ENCODE measurements around the gene SPAG8. TPM values are rescaled to one million over a fixed set of nuclear protein-coding genes. Genes with fewer than 3 reads are reported as not detected.
A peak's percentile ranks its signal among the peaks of the same experiment; 100 is the strongest.

Gene SPAG8
- total and polyA plus RNA-seq, 2 experiments from 2014 or later = 0.45 TPM

- Histone ChIP-seq H2AFZ (no peak overlapping the region), H3K4me1 (ENCODE audit: insufficient read depth) (peaks cover 18% of the 10 kb centered on the region), H3K27me3 (ENCODE audit: insufficient read depth) (no peaks in the 10 kb centered on the region), H3K79me2 (replicated peaks; ENCODE audit: insufficient read depth) (peaks cover 66% of the 10 kb centered on the region), H4K20me1 (replicated peaks; ENCODE audit: insufficient read depth) (0 out of 2 replicates have a peak, but pooled peaks cover 3% of the 10 kb centered on the region), H3F3A (replicated peaks; ENCODE audit: low read depth) (peaks cover 12% of the 10 kb centered on the region; the same call in 1 of the 2 replicates), H3K9me2 (ENCODE audit: insufficient read depth) (no peaks in the 10 kb centered on the region), H3K4me3 (no peak overlapping the region), H3K4me2 (no peak overlapping the region), H3K36me3 (ENCODE audit: insufficient read depth) (no peaks in the 10 kb centered on the region), H3K27ac (ENCODE audit: low read depth) (no peak overlapping the region)
- Mint-ChIP-seq H3K27me3 (ENCODE audit: insufficient read depth, low read depth, poor library complexity) (peaks cover 5% of the 10 kb centered on the region), H3K27ac (no peak overlapping the region), H3K4me1 (peaks cover 44% of the 10 kb centered on the region), H3K36me3 (ENCODE audit: low read depth) (peaks cover 7% of the 10 kb centered on the region; the same call in 2 of the 3 replicates), H3K4me3 (no peak overlapping the region), H3K9me3 (no peaks in the 10 kb centered on the region; the same call in 1 of the 3 replicates)
- DNase-seq (ENCODE audit: low spot score) = no peak
- no peak for TF ChIP-seq ZNF114 (CRISPR knock-in tag; IDR thresholded peaks at IDR 0.05)
- ATAC-seq = no peak
These were observed 51.4 kb downstream of the SPAG8 start for GRCh38 chr9:35760651-35761050.

- peaks cover 44% of the 10 kb centered on the region for H3K4me1 Mint-ChIP-seq
- H3K36me3 ChIP-seq (ENCODE audit: insufficient read depth) = no peaks in the 10 kb centered on the region
- peaks cover 18% of the 10 kb centered on the region; the same call in 1 of the 2 replicates for H3F3A ChIP-seq (replicated peaks; ENCODE audit: low read depth)
- H3K4me3 ChIP-seq = no peak overlapping the region
- no peak overlapping the region for H3K27ac ChIP-seq (ENCODE audit: low read depth)
- H3K27me3 Mint-ChIP-seq (ENCODE audit: insufficient read depth, low read depth, poor library complexity) = peaks cover 6% of the 10 kb centered on the region
- ATAC-seq (no peak), DNase-seq (ENCODE audit: low spot score) (no peak)
- H3K27ac Mint-ChIP-seq = no peak overlapping the region; the same call in 1 of the 2 replicates
- H3K36me3 Mint-ChIP-seq (ENCODE audit: low read depth) = peaks cover 15% of the 10 kb centered on the region
- no peaks in the 10 kb centered on the region for H3K9me2 ChIP-seq (ENCODE audit: insufficient read depth)
- no peak overlapping the region for H2AFZ ChIP-seq
- TF ChIP-seq JUNB (IDR thresholded peaks at IDR 0.05; ENCODE audit: unreplicated experiment) = no peak
- peak in 1 of 2 experiments; percentile 38; a peak in 3 of 4 replicates for TF ChIP-seq CTCF (conservative IDR thresholded peaks at IDR 0.05; ENCODE audit: low read depth in 2 of 2)
- peaks cover 18% of the 10 kb centered on the region for H3K4me1 ChIP-seq (ENCODE audit: insufficient read depth)
- no peaks in the 10 kb centered on the region; the same call in 1 of the 3 replicates for H3K9me3 Mint-ChIP-seq
- H3K27me3 ChIP-seq (ENCODE audit: insufficient read depth) = no peaks in the 10 kb centered on the region
- no peak overlapping the region; the same call in 2 of the 3 replicates for H3K4me3 Mint-ChIP-seq
- H3K4me2 ChIP-seq = no peak overlapping the region
- peaks cover 63% of the 10 kb centered on the region for H3K79me2 ChIP-seq (replicated peaks; ENCODE audit: insufficient read depth)
- peaks cover 3% of the 10 kb centered on the region; the same call in 1 of the 2 replicates for H4K20me1 ChIP-seq (replicated peaks; ENCODE audit: insufficient read depth)
These were observed 52.3 kb downstream of the SPAG8 start for GRCh38 chr9:35759795-35760194.

Small RNAs within 50 kb of the gene (small RNA-seq; reads per million reads assigned to genes)
- gene HINT2 (ENCODE audit: low replicate concordance) = 0.25 reads per million, percentile 4 among the genes with 10 or more reads in this experiment

Other genes with a start within 250 kb of the SPAG8 start
- gene TESK1, start 207.0 kb downstream of the SPAG8 start, total RNA-seq (2014; rRNA removed; shearing (Covaris generic)) = 8.2 and 10.7 TPM in 2 replicates
- gene TESK1, start 207.0 kb downstream of the SPAG8 start, polyA plus RNA-seq (2016; fragmentation: Nextera tagmentation; extraction: Ambion mirVana) = 6.8 and 7.3 TPM in 2 replicates
- 2.7 and 4.8 TPM in 2 replicates for gene CD72, start 193.8 kb downstream of the SPAG8 start, total RNA-seq (2014; rRNA removed; shearing (Covaris generic))
- 4.6 and 4.7 TPM in 2 replicates for gene CD72, start 193.8 kb downstream of the SPAG8 start, polyA plus RNA-seq (2016; fragmentation: Nextera tagmentation; extraction: Ambion mirVana)
- gene SIT1, start 161.3 kb downstream of the SPAG8 start, total RNA-seq (2014; rRNA removed; shearing (Covaris generic)) = 14.7 and 16.4 TPM in 2 replicates
- gene SIT1, start 161.3 kb downstream of the SPAG8 start, polyA plus RNA-seq (2016; fragmentation: Nextera tagmentation; extraction: Ambion mirVana) = 13.2 TPM in 2 replicates
- gene RMRP, start 154.2 kb downstream of the SPAG8 start, total RNA-seq (2014; rRNA removed; shearing (Covaris generic)) = 8,626 and 33,360 TPM in 2 replicates
- gene RMRP, start 154.2 kb downstream of the SPAG8 start, polyA plus RNA-seq (2016; fragmentation: Nextera tagmentation; extraction: Ambion mirVana) = 15.3 and 43.0 TPM in 2 replicates
- 2.4 and 6.9 TPM in 2 replicates for gene CCDC107, start 154.0 kb downstream of the SPAG8 start, total RNA-seq (2014; rRNA removed; shearing (Covaris generic))
- 18.4 and 20.8 TPM in 2 replicates for gene CCDC107, start 154.0 kb downstream of the SPAG8 start, polyA plus RNA-seq (2016; fragmentation: Nextera tagmentation; extraction: Ambion mirVana)
- gene ARHGEF39, start 147.1 kb downstream of the SPAG8 start, total RNA-seq (2014; rRNA removed; shearing (Covaris generic)) = 16.8 and 25.7 TPM in 2 replicates
- gene ARHGEF39, start 147.1 kb downstream of the SPAG8 start, polyA plus RNA-seq (2016; fragmentation: Nextera tagmentation; extraction: Ambion mirVana) = 25.2 and 31.0 TPM in 2 replicates
- not detected in 2 replicates for gene CA9, start 138.3 kb downstream of the SPAG8 start, total RNA-seq (2014; rRNA removed; shearing (Covaris generic))
- gene CA9, start 138.3 kb downstream of the SPAG8 start, polyA plus RNA-seq (2016; fragmentation: Nextera tagmentation; extraction: Ambion mirVana) = 1.1 and 2.2 TPM in 2 replicates
- gene TPM2, start 122.3 kb downstream of the SPAG8 start, total RNA-seq (2014; rRNA removed; shearing (Covaris generic)) = 116 and 141 TPM in 2 replicates
- gene TPM2, start 122.3 kb downstream of the SPAG8 start, polyA plus RNA-seq (2016; fragmentation: Nextera tagmentation; extraction: Ambion mirVana) = 488 and 540 TPM in 2 replicates
- 116 and 120 TPM in 2 replicates for gene TLN1, start 80.1 kb downstream of the SPAG8 start, total RNA-seq (2014; rRNA removed; shearing (Covaris generic))
- 21.5 and 26.0 TPM in 2 replicates for gene TLN1, start 80.1 kb downstream of the SPAG8 start, polyA plus RNA-seq (2016; fragmentation: Nextera tagmentation; extraction: Ambion mirVana)
- 24.9 and 32.4 TPM in 2 replicates for gene CREB3, start 79.6 kb downstream of the SPAG8 start, total RNA-seq (2014; rRNA removed; shearing (Covaris generic))
- 19.2 and 20.3 TPM in 2 replicates for gene CREB3, start 79.6 kb downstream of the SPAG8 start, polyA plus RNA-seq (2016; fragmentation: Nextera tagmentation; extraction: Ambion mirVana)
- 80.1 and 80.2 TPM in 2 replicates for gene GBA2, start 63.0 kb downstream of the SPAG8 start, total RNA-seq (2014; rRNA removed; shearing (Covaris generic))
- 32.1 and 32.8 TPM in 2 replicates for gene GBA2, start 63.0 kb downstream of the SPAG8 start, polyA plus RNA-seq (2016; fragmentation: Nextera tagmentation; extraction: Ambion mirVana)
- 12.9 and 16.0 TPM in 2 replicates for gene RGP1, start 63.0 kb downstream of the SPAG8 start, total RNA-seq (2014; rRNA removed; shearing (Covaris generic))
- gene RGP1, start 63.0 kb downstream of the SPAG8 start, polyA plus RNA-seq (2016; fragmentation: Nextera tagmentation; extraction: Ambion mirVana) = 2.7 and 2.8 TPM in 2 replicates
- not detected in 2 replicates for gene MSMP, start 58.0 kb downstream of the SPAG8 start, total RNA-seq (2014; rRNA removed; shearing (Covaris generic))
- gene MSMP, start 58.0 kb downstream of the SPAG8 start, polyA plus RNA-seq (2016; fragmentation: Nextera tagmentation; extraction: Ambion mirVana) = 0.57 and 0.81 TPM in 2 replicates
- gene NPR2, start 20.7 kb downstream of the SPAG8 start, total RNA-seq (2014; rRNA removed; shearing (Covaris generic)) = 7.6 and 14.4 TPM in 2 replicates
- gene NPR2, start 20.7 kb downstream of the SPAG8 start, polyA plus RNA-seq (2016; fragmentation: Nextera tagmentation; extraction: Ambion mirVana) = 9.0 and 9.8 TPM in 2 replicates
- 20.9 and 23.8 TPM in 2 replicates for gene HINT2, start 2.8 kb upstream of the SPAG8 start, total RNA-seq (2014; rRNA removed; shearing (Covaris generic))
- 69.9 and 74.5 TPM in 2 replicates for gene HINT2, start 2.8 kb upstream of the SPAG8 start, polyA plus RNA-seq (2016; fragmentation: Nextera tagmentation; extraction: Ambion mirVana)
- gene FAM221B, start 16.5 kb upstream of the SPAG8 start, total RNA-seq (2014; rRNA removed; shearing (Covaris generic)) = not detected in 2 replicates
- gene FAM221B, start 16.5 kb upstream of the SPAG8 start, polyA plus RNA-seq (2016; fragmentation: Nextera tagmentation; extraction: Ambion mirVana) = 0.09 and 0.47 TPM in 2 replicates
- 5.5 and 7.5 TPM in 2 replicates for gene TMEM8B, start 17.0 kb upstream of the SPAG8 start, total RNA-seq (2014; rRNA removed; shearing (Covaris generic))
- gene TMEM8B, start 17.0 kb upstream of the SPAG8 start, polyA plus RNA-seq (2016; fragmentation: Nextera tagmentation; extraction: Ambion mirVana) = 3.6 and 4.2 TPM in 2 replicates
- gene OR13J1, start 58.1 kb upstream of the SPAG8 start, total RNA-seq (2014; rRNA removed; shearing (Covaris generic)) = not detected in 2 replicates
- gene OR13J1, start 58.1 kb upstream of the SPAG8 start, polyA plus RNA-seq (2016; fragmentation: Nextera tagmentation; extraction: Ambion mirVana) = 0.15 TPM in 1 of 2 replicates, not detected in the other
- gene HRCT1, start 93.9 kb upstream of the SPAG8 start, total RNA-seq (2014; rRNA removed; shearing (Covaris generic)) = not detected in 2 replicates
- not detected in 2 replicates for gene HRCT1, start 93.9 kb upstream of the SPAG8 start, polyA plus RNA-seq (2016; fragmentation: Nextera tagmentation; extraction: Ambion mirVana)
- not detected in 2 replicates for gene SPAAR, start 97.2 kb upstream of the SPAG8 start, total RNA-seq (2014; rRNA removed; shearing (Covaris generic))
- gene SPAAR, start 97.2 kb upstream of the SPAG8 start, polyA plus RNA-seq (2016; fragmentation: Nextera tagmentation; extraction: Ambion mirVana) = 0.17 TPM in 1 of 2 replicates, not detected in the other
- not detected in 2 replicates for gene OR2S2, start 145.9 kb upstream of the SPAG8 start, total RNA-seq (2014; rRNA removed; shearing (Covaris generic))
- not detected in 2 replicates for gene OR2S2, start 145.9 kb upstream of the SPAG8 start, polyA plus RNA-seq (2016; fragmentation: Nextera tagmentation; extraction: Ambion mirVana)
- gene RECK, start 224.7 kb upstream of the SPAG8 start, total RNA-seq (2014; rRNA removed; shearing (Covaris generic)) = 8.1 and 8.6 TPM in 2 replicates
- 11.3 and 11.6 TPM in 2 replicates for gene RECK, start 224.7 kb upstream of the SPAG8 start, polyA plus RNA-seq (2016; fragmentation: Nextera tagmentation; extraction: Ambion mirVana)

All from GM23338 (cell line).